ENCODE measurements around the gene ATXN2.
"Not testable (repeated sequence)": the region's sequence is repeated elsewhere in the genome, so short reads cannot be mapped to it uniquely, and the experiment has no call there.

ATXN2 gene

GRCh38 chr12:111556676-111557075 lies 42.4 kb downstream of the ATXN2 start:
- TF ChIP-seq TAF1 (IDR thresholded peaks at IDR 0.05; ENCODE audit: low read depth, low read length) = no peak
- TF ChIP-seq SPI1 (IDR thresholded peaks at IDR 0.05; ENCODE audit: low read depth, low read length) = no peak
- TF ChIP-seq PAX5 (IDR thresholded peaks at IDR 0.05; ENCODE audit: insufficient read depth, low read length, severe bottlenecking) = no peak
- no peak for TF ChIP-seq POLR2A (IDR thresholded peaks at IDR 0.05; ENCODE audit: low read depth, low read length)
- TF ChIP-seq POU2F2 (IDR thresholded peaks at IDR 0.05; ENCODE audit: low read depth, low read length) = no peak
- TF ChIP-seq POLR2AphosphoS5 (IDR thresholded peaks at IDR 0.05; ENCODE audit: low read depth, low read length) = no peak
- FAIRE-seq = no peak
- no peak for DNase-seq (ENCODE audit: insufficient read length, low spot score)

DNA sequence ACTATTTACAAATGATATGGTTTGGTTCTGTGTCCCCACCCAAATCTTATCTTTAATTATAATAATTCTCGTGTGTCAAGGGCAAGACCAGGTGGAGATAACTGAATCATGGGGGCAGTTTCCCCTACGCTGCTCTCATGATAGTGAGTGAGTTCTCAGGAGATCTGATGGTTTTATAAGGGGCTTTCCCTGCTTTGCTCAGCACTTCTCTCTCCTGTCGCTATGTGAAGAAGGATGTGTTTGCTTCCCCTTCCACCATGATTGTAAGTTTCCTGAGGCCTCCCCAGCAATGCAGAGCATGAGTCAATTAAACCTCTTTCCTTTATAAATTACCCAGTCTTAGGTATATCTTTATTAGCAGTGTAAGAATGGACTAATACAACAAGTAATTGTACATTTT lies 43.8 kb downstream of the ATXN2 start:
- DNase-seq (ENCODE audit: insufficient read length, low spot score); FAIRE-seq: not testable (repeated sequence)

- FAIRE-seq (peak; percentile 72), DNase-seq (ENCODE audit: insufficient read length, low spot score) (no peak)
- no peak for TF ChIP-seq POLR2A (IDR thresholded peaks at IDR 0.05; ENCODE audit: low read depth, low read length)
Observed at GRCh38 chr12:111546758-111547383, 52.2 kb downstream of the ATXN2 start.

DNA sequence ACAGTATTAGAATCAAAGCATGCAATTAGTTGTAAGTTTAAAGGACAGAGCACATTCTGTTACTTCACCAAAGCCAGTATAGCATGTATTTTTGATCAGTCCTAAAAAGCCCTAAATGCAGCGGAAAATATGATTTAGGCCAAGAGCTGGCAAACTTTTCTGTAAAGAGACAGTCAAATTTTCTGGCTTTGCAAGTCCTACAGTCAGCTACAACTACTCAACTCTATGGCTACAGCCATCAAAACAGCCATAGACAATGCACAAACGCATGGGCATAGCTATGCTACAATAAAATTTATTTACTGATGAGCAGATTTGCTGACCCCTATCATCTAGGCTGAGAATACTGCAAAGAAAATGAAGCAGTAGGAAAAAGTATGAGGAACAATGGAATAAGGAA lies 52.9 kb downstream of the ATXN2 start:
- TF ChIP-seq POU2F2 (IDR thresholded peaks at IDR 0.05; ENCODE audit: low read depth, low read length) = no peak
- no peak for TF ChIP-seq POLR2AphosphoS5 (IDR thresholded peaks at IDR 0.05; ENCODE audit: low read depth, low read length)
- no peak for TF ChIP-seq PAX5 (IDR thresholded peaks at IDR 0.05; ENCODE audit: insufficient read depth, low read length, severe bottlenecking)
- no peak for TF ChIP-seq POLR2A (IDR thresholded peaks at IDR 0.05; ENCODE audit: low read depth, low read length)
- no peak for TF ChIP-seq TAF1 (IDR thresholded peaks at IDR 0.05; ENCODE audit: low read depth, low read length)
- TF ChIP-seq SPI1 (IDR thresholded peaks at IDR 0.05; ENCODE audit: low read depth, low read length) = no peak
- FAIRE-seq (no peak), DNase-seq (ENCODE audit: insufficient read length, low spot score) (no peak)

DNA sequence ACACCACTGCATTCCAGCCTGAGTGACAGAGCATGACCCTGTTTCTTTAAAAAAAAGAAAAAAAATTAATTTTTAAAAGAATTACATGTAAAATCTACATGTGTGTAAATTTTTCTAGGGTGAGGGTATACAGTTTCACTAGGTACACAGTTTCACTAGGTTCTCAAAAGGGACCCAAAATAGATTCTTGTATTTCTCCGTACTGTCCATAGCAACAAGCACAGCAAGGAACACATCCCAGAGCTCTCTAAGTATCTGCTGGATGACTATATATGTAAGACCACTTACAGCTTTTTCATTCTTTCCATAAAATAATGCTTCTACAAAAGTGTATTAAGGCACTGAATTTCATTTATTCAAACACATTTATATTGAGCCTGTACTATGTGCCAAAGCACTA lies 55.1 kb downstream of the ATXN2 start:
- FAIRE-seq = no peak
- TF ChIP-seq SPI1 (IDR thresholded peaks at IDR 0.05; ENCODE audit: low read depth, low read length) = no peak
- TF ChIP-seq POLR2A (IDR thresholded peaks at IDR 0.05; ENCODE audit: low read depth, low read length) = no peak
- TF ChIP-seq POU2F2 (IDR thresholded peaks at IDR 0.05; ENCODE audit: low read depth, low read length) = no peak
- TF ChIP-seq POLR2AphosphoS5 (IDR thresholded peaks at IDR 0.05; ENCODE audit: low read depth, low read length) = no peak
- TF ChIP-seq PAX5 (IDR thresholded peaks at IDR 0.05; ENCODE audit: insufficient read depth, low read length, severe bottlenecking) = no peak
- no peak for TF ChIP-seq TAF1 (IDR thresholded peaks at IDR 0.05; ENCODE audit: low read depth, low read length)
- DNase-seq (ENCODE audit: insufficient read length, low spot score) = no peak

- no peak for TF ChIP-seq TAF1 (IDR thresholded peaks at IDR 0.05; ENCODE audit: low read depth, low read length)
- no peak for TF ChIP-seq POLR2AphosphoS5 (IDR thresholded peaks at IDR 0.05; ENCODE audit: low read depth, low read length)
- no peak for TF ChIP-seq SPI1 (IDR thresholded peaks at IDR 0.05; ENCODE audit: low read depth, low read length)
- TF ChIP-seq POLR2A (IDR thresholded peaks at IDR 0.05; ENCODE audit: low read depth, low read length) = no peak
- TF ChIP-seq POU2F2 (IDR thresholded peaks at IDR 0.05; ENCODE audit: low read depth, low read length) = no peak
- no peak for TF ChIP-seq PAX5 (IDR thresholded peaks at IDR 0.05; ENCODE audit: insufficient read depth, low read length, severe bottlenecking)
- FAIRE-seq (no peak), DNase-seq (ENCODE audit: insufficient read length, low spot score) (no peak)
Observed at GRCh38 chr12:111532751-111533150, 66.4 kb downstream of the ATXN2 start.

DNA sequence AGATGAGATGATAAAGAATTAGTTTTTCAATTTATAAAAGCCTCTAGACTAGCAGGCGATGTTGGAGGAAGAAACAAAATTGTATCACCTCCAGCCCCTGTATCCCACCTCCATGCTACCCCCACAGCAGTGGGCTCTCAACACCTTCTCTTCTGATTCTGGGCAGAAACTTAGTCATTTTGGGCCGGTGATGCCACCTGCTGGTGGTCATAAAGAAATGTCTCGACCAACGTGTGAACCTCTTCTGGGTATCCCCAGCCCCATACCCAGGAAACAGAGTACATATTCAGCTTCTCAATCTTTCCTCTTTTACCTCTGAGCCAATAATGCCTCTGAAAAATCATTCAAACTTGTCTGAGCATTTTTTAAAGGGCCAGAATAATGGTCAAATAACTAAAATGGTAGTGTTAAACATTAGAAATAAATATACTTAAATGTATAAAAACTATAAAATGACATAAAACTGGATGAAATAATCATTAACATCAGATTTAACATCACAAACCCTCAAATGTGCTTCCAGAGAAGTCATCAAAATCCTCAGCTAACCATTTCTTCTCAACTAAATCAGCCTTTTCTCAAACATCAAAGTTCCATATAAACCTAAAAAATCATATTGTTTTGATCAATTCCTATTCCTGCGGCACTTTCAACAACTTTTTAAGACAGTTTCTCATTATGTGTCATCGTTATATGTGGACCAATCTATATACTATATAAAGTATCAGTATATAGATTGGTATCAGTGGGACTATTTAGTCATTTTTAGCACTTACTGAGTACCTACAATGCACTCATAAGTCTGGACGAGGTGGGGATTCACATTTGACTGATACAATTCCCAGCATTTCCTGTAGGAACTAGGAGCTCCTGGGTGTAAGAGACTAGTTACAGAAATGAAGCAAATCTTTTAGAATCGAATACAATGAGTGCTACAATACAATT lies 69.4 kb downstream of the ATXN2 start:
- peak; percentile 78 for FAIRE-seq
- peak; percentile 59 for DNase-seq (ENCODE audit: insufficient read length, low spot score)
- no peak for TF ChIP-seq PAX5 (IDR thresholded peaks at IDR 0.05; ENCODE audit: insufficient read depth, low read length, severe bottlenecking)
- no peak for TF ChIP-seq TAF1 (IDR thresholded peaks at IDR 0.05; ENCODE audit: low read depth, low read length)
- no peak for TF ChIP-seq POU2F2 (IDR thresholded peaks at IDR 0.05; ENCODE audit: low read depth, low read length)
- no peak for TF ChIP-seq SPI1 (IDR thresholded peaks at IDR 0.05; ENCODE audit: low read depth, low read length)
- no peak for TF ChIP-seq POLR2AphosphoS5 (IDR thresholded peaks at IDR 0.05; ENCODE audit: low read depth, low read length)
- TF ChIP-seq POLR2A (IDR thresholded peaks at IDR 0.05; ENCODE audit: low read depth, low read length) = no peak

- FAIRE-seq = no peak
- no peak for TF ChIP-seq PAX5 (IDR thresholded peaks at IDR 0.05; ENCODE audit: insufficient read depth, low read length, severe bottlenecking)
- TF ChIP-seq POLR2AphosphoS5 (IDR thresholded peaks at IDR 0.05; ENCODE audit: low read depth, low read length) = no peak
- TF ChIP-seq SPI1 (IDR thresholded peaks at IDR 0.05; ENCODE audit: low read depth, low read length) = no peak
- no peak for TF ChIP-seq POU2F2 (IDR thresholded peaks at IDR 0.05; ENCODE audit: low read depth, low read length)
- TF ChIP-seq TAF1 (IDR thresholded peaks at IDR 0.05; ENCODE audit: low read depth, low read length) = no peak
- TF ChIP-seq POLR2A (IDR thresholded peaks at IDR 0.05; ENCODE audit: low read depth, low read length) = no peak
- no peak for DNase-seq (ENCODE audit: insufficient read length, low spot score)
Observed at GRCh38 chr12:111523587-111524167, 75.4 kb downstream of the ATXN2 start.

GRCh38 chr12:111521801-111522200 lies 77.3 kb downstream of the ATXN2 start:
- TF ChIP-seq TAF1 (IDR thresholded peaks at IDR 0.05; ENCODE audit: low read depth, low read length) = no peak
- no peak for TF ChIP-seq PAX5 (IDR thresholded peaks at IDR 0.05; ENCODE audit: insufficient read depth, low read length, severe bottlenecking)
- no peak for TF ChIP-seq POLR2AphosphoS5 (IDR thresholded peaks at IDR 0.05; ENCODE audit: low read depth, low read length)
- TF ChIP-seq SPI1 (IDR thresholded peaks at IDR 0.05; ENCODE audit: low read depth, low read length) = no peak
- no peak for TF ChIP-seq POU2F2 (IDR thresholded peaks at IDR 0.05; ENCODE audit: low read depth, low read length)
- TF ChIP-seq POLR2A (IDR thresholded peaks at IDR 0.05; ENCODE audit: low read depth, low read length) = no peak

More at GRCh38 chr12:111521801-111522200, 77.3 kb downstream of the ATXN2 start:
- DNase-seq (ENCODE audit: insufficient read length, low spot score) (no peak), FAIRE-seq (no peak)
